Measurements from ENCODE around the gene CSTF1.

- TF ChIP-seq CTCF (IDR thresholded peaks at IDR 0.05; ENCODE audit: low read depth, low read length, missing input control) (no peak), EGR1 (IDR thresholded peaks at IDR 0.05; ENCODE audit: low read depth in 2 of 2) (no peak), YY1 (IDR thresholded peaks at IDR 0.05) (no peak), HNF4G (IDR thresholded peaks at IDR 0.05) (no peak)
- TF ChIP-seq, protein P1, sequence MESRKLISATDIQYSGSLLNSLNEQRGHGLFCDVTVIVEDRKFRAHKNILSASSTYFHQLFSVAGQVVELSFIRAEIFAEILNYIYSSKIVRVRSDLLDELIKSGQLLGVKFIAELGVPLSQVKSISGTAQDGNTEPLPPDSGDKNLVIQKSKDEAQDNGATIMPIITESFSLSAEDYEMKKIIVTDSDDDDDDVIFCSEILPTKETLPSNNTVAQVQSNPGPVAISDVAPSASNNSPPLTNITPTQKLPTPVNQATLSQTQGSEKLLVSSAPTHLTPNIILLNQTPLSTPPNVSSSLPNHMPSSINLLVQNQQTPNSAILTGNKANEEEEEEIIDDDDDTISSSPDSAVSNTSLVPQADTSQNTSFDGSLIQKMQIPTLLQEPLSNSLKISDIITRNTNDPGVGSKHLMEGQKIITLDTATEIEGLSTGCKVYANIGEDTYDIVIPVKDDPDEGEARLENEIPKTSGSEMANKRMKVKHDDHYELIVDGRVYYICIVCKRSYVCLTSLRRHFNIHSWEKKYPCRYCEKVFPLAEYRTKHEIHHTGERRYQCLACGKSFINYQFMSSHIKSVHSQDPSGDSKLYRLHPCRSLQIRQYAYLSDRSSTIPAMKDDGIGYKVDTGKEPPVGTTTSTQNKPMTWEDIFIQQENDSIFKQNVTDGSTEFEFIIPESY (IDR thresholded peaks at IDR 0.05): no peak
- TF ChIP-seq, protein P2, sequence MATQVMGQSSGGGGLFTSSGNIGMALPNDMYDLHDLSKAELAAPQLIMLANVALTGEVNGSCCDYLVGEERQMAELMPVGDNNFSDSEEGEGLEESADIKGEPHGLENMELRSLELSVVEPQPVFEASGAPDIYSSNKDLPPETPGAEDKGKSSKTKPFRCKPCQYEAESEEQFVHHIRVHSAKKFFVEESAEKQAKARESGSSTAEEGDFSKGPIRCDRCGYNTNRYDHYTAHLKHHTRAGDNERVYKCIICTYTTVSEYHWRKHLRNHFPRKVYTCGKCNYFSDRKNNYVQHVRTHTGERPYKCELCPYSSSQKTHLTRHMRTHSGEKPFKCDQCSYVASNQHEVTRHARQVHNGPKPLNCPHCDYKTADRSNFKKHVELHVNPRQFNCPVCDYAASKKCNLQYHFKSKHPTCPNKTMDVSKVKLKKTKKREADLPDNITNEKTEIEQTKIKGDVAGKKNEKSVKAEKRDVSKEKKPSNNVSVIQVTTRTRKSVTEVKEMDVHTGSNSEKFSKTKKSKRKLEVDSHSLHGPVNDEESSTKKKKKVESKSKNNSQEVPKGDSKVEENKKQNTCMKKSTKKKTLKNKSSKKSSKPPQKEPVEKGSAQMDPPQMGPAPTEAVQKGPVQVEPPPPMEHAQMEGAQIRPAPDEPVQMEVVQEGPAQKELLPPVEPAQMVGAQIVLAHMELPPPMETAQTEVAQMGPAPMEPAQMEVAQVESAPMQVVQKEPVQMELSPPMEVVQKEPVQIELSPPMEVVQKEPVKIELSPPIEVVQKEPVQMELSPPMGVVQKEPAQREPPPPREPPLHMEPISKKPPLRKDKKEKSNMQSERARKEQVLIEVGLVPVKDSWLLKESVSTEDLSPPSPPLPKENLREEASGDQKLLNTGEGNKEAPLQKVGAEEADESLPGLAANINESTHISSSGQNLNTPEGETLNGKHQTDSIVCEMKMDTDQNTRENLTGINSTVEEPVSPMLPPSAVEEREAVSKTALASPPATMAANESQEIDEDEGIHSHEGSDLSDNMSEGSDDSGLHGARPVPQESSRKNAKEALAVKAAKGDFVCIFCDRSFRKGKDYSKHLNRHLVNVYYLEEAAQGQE (IDR thresholded peaks at IDR 0.05): no peak
- TF ChIP-seq, protein P3, sequence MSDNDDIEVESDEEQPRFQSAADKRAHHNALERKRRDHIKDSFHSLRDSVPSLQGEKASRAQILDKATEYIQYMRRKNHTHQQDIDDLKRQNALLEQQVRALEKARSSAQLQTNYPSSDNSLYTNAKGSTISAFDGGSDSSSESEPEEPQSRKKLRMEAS (IDR thresholded peaks at IDR 0.05): no peak
These were observed 1.2 kb downstream of the CSTF1 start for GRCh38 chr20:56393653-56394052.

Data from liver (tissue), 3 donors.